ENCODE results near the gene RFC2. TPM values are rescaled to one million over a fixed set of nuclear protein-coding genes. Genes with fewer than 3 reads are reported as not detected.
"Not testable (repeated sequence)": the region's sequence is repeated elsewhere in the genome, so short reads cannot be mapped to it uniquely, and the experiment has no call there.

RFC2 gene
- total and polyA plus RNA-seq, 8 donors: 17.0 to 48.1 (median 37.7) TPM

DNA sequence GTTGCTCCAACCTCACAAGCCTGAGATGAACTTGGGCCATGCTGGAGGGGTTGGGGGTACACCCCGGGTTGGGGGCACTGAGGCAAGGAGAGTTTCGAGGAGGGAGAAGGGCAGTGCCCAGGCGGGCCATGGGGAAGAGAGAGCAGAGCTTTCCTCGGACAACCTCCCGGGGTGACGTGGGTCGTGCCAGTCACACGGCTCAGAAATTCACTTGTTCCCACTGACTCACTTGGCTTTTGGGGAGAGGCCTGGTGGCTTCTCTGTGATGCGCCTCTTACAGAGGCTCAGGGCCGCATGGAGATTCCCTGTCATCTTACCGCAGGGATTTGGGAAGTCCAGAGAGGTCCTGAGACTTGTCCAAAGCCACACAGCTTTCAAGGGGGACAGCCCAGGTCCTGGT, 41.5 kb downstream of the RFC2 start:
- intact Hi-C loops (cut with DNase I): no loop called here
- ATAC-seq (no peak), DNase-seq (peak in 1 of 4 donors; percentile 71)
- peaks cover 0 to 20% of the 10 kb centered on the region in 2 donors for H3K36me3 ChIP-seq
- no peaks in the 10 kb centered on the region for H3K27me3 ChIP-seq
- TF ChIP-seq CTCF (IDR thresholded peaks at IDR 0.05): no peak
- H3K27ac ChIP-seq: peak overlapping the region in 1 of 2 donors; percentile 28
- H3K4me3 ChIP-seq: peak overlapping the region in 1 of 2 donors; percentile 60
- no peaks in the 10 kb centered on the region for H3K9me3 ChIP-seq
- peaks cover 0 to 60% of the 10 kb centered on the region in 2 donors for H3K4me1 ChIP-seq

GRCh38 chr7:74208241-74208640, 46.0 kb downstream of the RFC2 start:
- peak in 1 of 4 donors; percentile 38 for DNase-seq
- intact Hi-C loops (cut with DNase I): loop anchor here in 1 of 2 donors (5.0 kb wide), 1 partner anchor 194 kb away; no protein-coding TSS in a partner anchor
- not testable (repeated sequence) for ATAC-seq, H3K9me3 ChIP-seq, H3K27me3 ChIP-seq, H3K36me3 ChIP-seq, H3K27ac ChIP-seq, H3K4me3 ChIP-seq
- H3K4me1 ChIP-seq: peaks cover 0 to 46% of the 10 kb centered on the region in 2 donors

- Histone ChIP-seq H3K9me3 (no peaks in the 10 kb centered on the region), H3K36me3 (no peaks in the 10 kb centered on the region), H3K27ac (no peak overlapping the region), H3K4me1 (peaks cover 0 to 45% of the 10 kb centered on the region in 2 donors), H3K4me3 (no peak overlapping the region), H3K27me3 (no peaks in the 10 kb centered on the region)
- intact Hi-C loops (cut with DNase I): loop anchor here in 1 of 2 donors (5.0 kb wide), 1 partner anchor 195 kb away; no protein-coding TSS in a partner anchor
- TF ChIP-seq CTCF (IDR thresholded peaks at IDR 0.05): no peak
- DNase-seq (peak in 1 of 4 donors; percentile 66), ATAC-seq (no peak)
Observed at GRCh38 chr7:74207586-74207985, 46.6 kb downstream of the RFC2 start.

GRCh38 chr7:74206589-74207120, 47.5 kb downstream of the RFC2 start:
- peak; percentile 92 to 98 for TF ChIP-seq CTCF (IDR thresholded peaks at IDR 0.05)
- Histone ChIP-seq H3K27ac (no peak overlapping the region), H3K4me1 (peaks cover 0 to 37% of the 10 kb centered on the region in 2 donors), H3K9me3 (no peaks in the 10 kb centered on the region), H3K36me3 (no peaks in the 10 kb centered on the region), H3K27me3 (no peaks in the 10 kb centered on the region), H3K4me3 (peak overlapping the region in 1 of 2 donors; percentile 1)
- peak; percentile 94 for ATAC-seq
- intact Hi-C loops (cut with DNase I): loop anchor here in 1 of 2 donors (5.0 kb wide), 1 partner anchor 196 kb away; no protein-coding TSS in a partner anchor
- DNase-seq: peak; percentile 66 to 97 (median 84)

DNA sequence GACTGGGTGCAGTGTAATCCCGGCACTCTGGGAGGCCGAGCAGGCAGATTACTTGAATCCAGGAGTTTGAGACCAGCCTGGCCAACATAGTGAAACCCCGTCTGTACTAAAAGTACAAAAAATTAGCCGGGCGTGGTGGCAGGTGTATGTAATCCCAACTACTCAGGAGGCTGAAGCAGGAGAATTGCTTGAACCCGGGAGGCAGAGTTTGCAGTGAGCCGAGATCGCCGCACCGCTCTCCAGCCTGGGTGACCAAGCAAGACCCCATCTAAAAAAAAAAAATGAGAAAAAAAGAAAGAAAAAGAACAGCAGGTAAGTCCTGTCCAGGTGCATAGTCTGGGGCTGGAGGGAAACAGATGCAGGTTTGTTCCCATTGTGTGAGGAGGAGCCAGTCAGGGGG, 48.1 kb downstream of the RFC2 start:
- not testable (repeated sequence) for H3K9me3 ChIP-seq, H3K36me3 ChIP-seq, H3K4me3 ChIP-seq, ATAC-seq, H3K27ac ChIP-seq, H3K27me3 ChIP-seq
- DNase-seq: peak in 1 of 4 donors; percentile 45
- intact Hi-C loops (cut with DNase I): loop anchor here in 1 of 2 donors (5.0 kb wide), 1 partner anchor 196 kb away; no protein-coding TSS in a partner anchor
- H3K4me1 ChIP-seq: peaks cover 0 to 36% of the 10 kb centered on the region in 2 donors

DNA sequence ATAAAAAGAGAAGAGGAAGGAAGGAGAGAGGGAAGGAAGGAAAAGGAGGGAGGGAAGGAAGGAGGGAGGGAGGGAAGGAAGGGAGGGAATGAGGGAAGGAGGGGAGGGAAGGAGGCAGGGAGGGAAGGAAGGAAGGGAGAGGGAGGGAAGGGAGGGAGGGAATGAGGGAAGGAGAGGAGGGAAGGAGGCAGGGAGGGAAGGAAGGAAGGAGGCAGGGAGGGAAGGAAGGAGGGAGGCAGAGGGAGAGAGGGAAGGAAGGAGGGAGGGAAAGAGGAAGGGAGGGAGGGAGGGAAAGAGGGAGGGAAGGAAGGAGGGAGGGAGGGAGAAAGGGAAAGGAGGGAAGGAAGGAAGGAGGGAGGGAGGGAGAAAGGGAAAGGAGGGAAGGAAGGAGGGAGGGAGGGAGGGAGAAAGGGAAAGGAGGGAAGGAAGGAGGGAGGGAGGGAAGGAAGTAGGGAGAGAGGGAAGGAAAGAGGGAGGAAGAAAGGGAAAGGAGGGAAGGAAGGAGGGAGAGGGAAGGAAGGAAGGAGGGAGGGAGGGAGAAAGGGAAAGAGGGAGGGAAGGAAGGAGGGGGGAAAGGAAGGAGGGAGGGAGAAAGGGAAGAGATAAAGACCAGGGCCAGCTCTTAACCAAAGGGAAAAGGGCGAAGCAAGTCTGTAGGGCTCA, 50.1 kb downstream of the RFC2 start:
- ATAC-seq (no peak), DNase-seq (no peak)
- no peak overlapping the region for H3K4me3 ChIP-seq
- H3K27ac ChIP-seq: no peak overlapping the region
- H3K27me3 ChIP-seq: no peaks in the 10 kb centered on the region
- intact Hi-C loops (cut with DNase I): no loop called here
- peaks cover 0 to 24% of the 10 kb centered on the region in 2 donors for H3K4me1 ChIP-seq
- no peaks in the 10 kb centered on the region for H3K9me3 ChIP-seq
- no peak for TF ChIP-seq CTCF (IDR thresholded peaks at IDR 0.05)
- peaks cover 0 to 2% of the 10 kb centered on the region in 2 donors for H3K36me3 ChIP-seq

All from left lung (tissue), 10 donors.